GM10266 (cell line): ENCODE results near the gene ADGRD1.

ENCODE experiments used
- DNase-seq: peaks from one replicate; pipeline ENCODE4 v3.0.0; 2012; ENCODE audit errors: extremely low spot score
- TF ChIP-seq, protein P1 (sequence below): IDR thresholded peaks from 2 replicates; pipeline ENCODE4 v1.5.1; 2012; ENCODE audit warnings: mild to moderate bottlenecking, low read depth; ENCODE audit not compliant: control insufficient read depth, insufficient read depth; ENCODE audit errors: missing control alignments

Gene ADGRD1

DNA sequence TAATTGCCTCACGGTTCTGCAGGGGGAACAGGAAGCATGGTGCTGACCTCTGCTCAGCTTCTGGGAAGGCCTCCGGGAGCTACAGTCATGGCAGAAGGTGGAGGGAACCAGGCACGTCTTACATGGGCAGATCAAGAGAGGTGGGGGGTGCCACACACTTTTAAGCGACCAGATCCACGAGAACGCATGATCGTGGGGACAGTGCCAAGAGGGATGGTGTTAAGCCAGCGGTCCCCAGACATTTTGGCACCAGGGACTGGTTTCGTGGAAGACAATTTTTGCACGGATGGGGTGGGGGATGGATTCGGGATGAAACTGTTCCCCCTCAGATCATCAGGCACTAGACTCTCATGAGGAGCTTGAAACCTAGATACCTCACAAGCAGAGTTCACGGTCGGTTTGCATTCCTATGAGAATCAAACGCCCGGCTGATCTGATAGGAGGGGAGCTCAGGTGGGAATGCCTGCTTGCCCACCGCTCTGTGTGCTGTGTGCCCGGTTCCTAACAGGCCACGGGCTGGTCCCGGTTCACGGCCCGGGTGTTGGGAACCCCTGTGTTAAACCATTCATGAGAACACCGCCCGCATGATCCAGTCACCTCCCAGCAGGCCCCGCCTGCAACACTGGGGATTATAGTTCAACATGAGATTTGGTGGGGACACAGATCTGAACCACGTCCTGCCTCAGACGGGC, 96.9 kb downstream of the ADGRD1 start:
- no peak for DNase-seq
- TF ChIP-seq, protein P1, sequence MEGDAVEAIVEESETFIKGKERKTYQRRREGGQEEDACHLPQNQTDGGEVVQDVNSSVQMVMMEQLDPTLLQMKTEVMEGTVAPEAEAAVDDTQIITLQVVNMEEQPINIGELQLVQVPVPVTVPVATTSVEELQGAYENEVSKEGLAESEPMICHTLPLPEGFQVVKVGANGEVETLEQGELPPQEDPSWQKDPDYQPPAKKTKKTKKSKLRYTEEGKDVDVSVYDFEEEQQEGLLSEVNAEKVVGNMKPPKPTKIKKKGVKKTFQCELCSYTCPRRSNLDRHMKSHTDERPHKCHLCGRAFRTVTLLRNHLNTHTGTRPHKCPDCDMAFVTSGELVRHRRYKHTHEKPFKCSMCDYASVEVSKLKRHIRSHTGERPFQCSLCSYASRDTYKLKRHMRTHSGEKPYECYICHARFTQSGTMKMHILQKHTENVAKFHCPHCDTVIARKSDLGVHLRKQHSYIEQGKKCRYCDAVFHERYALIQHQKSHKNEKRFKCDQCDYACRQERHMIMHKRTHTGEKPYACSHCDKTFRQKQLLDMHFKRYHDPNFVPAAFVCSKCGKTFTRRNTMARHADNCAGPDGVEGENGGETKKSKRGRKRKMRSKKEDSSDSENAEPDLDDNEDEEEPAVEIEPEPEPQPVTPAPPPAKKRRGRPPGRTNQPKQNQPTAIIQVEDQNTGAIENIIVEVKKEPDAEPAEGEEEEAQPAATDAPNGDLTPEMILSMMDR = no peak

DNA sequence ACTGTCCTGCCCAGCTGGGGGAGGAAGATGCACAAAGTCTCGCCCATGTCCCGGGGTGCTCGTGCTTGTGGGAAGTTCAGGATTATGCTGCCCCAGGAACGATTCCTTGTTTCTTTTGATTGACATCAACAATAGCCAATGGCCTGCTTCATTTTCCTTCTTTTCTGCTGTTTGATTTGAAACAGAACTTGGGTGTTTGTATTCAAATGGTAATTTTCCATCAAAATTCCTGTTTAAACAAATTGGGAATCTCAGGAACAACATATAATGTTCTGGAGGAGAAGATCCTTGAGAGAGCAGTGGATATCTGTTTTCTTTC, 97.4 kb downstream of the ADGRD1 start:
- TF ChIP-seq, protein P1 = no peak
- no peak for DNase-seq

DNA sequence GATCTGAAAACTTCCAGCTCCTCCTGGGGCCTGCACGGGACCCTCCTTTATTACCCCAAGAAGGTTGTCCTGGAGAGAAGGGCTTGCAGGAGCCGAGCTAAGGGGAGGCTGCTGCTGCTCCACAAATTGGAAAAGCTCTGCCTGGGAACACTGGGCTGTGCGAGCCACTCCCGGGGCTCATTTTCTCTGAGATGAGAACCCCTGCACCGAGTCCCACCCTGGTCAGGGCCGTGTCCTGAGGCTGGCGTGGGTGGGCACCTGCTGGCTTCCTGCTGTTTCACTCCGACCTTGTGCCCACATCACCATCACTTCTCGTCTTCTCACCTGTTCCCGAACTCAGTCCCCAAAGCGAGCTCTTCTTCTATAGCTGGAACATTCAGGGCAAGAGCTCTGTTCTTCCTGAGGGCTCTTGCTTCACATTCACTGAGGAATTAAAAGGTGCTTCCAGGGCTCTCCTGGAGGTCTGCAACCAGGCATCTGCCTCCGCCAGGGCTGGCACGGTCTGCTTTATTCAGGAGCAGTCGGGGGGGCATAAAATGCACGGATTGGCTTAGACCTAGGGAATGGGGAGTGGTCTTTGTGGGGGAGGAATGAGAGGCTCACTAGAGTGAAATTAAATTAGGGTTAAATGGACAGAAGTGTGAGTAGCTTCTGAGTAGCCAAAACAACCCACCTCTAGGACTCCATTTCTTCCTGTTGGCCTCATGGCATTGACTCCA, 98.5 kb downstream of the ADGRD1 start:
- no peak for DNase-seq
- TF ChIP-seq, protein P1 = no peak

DNA sequence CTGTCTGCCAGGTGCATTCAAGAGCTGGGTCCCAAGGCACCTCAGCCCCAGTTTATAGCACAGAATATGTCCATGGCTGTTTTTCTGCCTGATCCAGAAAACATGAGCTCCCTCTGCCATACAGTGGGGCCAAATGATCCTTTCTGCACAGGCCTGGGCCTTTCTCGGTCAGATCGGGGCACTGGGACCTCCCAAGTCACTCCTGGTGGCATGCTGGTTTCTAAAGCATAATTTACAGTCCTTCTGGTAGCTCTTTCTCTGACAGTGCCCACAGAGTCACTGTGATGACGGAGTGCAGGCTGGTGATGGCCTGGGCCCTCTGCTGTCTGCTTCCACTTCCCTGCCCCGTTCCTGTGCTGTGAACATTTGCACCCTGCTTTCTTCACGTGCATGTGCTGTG, 99.2 kb downstream of the ADGRD1 start:
- DNase-seq = no peak
- TF ChIP-seq, protein P1 = no peak

DNA sequence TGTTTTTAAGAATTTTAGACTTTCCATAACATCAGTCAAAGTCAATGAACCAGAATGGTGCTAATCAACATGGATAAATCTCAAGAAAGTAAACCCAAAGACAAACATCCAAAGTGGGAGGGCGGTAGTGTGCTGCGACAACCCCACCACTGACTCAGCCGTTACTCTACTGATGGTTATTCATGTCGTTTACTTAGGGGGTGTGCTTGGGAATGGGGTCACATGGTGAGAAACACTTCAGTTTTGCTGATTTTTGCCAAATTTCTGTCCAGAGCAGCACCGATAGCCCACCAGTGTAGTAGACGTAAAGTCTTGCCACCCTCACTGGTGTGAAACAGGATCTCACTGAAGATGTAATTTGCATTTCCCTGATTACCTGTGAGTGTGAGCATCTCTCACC, 99.9 kb downstream of the ADGRD1 start:
- no peak for DNase-seq
- TF ChIP-seq, protein P1 = no peak

DNA sequence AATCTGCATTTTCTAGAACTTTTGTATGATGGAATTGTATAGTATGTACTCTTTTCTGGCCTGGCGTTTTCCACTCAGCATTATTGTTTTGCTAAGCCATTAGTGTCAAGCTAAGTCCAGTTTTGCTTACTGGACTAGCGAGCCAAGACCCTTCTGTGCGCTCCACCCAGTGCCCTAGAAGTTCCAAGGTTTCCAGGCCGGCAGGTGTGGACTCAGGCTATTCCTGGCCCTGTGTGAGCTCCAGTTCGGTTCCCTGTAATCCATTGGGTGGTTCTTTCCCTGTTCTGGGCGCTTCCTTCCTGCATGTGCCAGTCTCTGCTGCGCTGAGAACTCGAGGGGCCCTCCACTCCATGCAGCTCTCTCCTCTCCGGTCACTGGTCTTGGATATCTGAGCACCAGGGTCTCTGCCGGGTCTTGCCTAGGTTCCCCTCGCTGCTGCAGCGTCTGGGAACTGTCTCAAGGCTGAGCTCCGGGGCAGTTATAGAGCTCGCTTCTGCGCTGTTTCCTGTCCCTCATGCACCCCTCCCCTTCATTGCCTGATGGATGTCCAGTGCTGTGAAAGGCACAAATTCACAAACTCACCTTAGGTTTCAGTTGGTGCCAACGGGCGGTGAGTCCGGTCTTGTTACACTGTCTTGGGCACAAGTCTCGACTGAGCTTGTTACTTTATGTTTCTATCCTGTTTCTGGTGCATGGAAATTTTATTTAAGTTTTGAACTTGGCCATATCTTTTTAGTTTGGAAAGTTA, 100.8 kb downstream of the ADGRD1 start:
- TF ChIP-seq, protein P1 = no peak
- DNase-seq = no peak

DNA sequence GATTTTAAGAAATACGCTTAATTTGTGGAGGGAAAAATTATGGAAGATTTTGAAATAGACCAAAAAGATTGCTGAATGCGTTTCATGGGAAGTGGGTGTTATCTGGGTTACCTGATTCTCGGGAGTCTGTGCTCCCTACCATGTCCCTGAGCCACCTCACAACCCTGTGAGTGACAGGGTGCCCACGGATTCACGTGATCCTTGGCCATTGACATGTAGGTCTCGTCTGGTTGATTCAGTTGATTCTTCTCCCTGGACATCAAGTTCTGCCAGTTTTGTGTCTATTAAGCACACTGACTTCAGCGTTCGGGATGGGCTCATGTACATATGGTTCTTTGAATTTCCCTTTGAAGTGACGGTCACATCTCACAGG, 101.4 kb downstream of the ADGRD1 start:
- no peak for DNase-seq
- TF ChIP-seq, protein P1 = no peak
